IPS-15b (cell line): ENCODE data around the gene PROC.

Experiments
- H3K27me3 ChIP-seq: one replicate; pipeline ENCODE4 v1.6.1; 2013; ENCODE audit warnings: low read length; ENCODE audit not compliant: control insufficient read depth, insufficient read depth
- H3K36me3 ChIP-seq: one replicate; pipeline ENCODE4 v1.6.1; 2013; ENCODE audit warnings: low read length; ENCODE audit not compliant: control insufficient read depth, insufficient read depth
- H3K4me1 ChIP-seq: one replicate; pipeline ENCODE4 v1.6.1; 2013; ENCODE audit warnings: mild to moderate bottlenecking, low read length; ENCODE audit not compliant: control insufficient read depth, insufficient read depth
- H3K4me3 ChIP-seq: one replicate; pipeline ENCODE4 v1.5.1; 2013; ENCODE audit warnings: low read depth, low read length
- H3K9ac ChIP-seq: one replicate; pipeline ENCODE4 v1.6.1; 2013; ENCODE audit warnings: low read depth, mild to moderate bottlenecking, low read length
- H3K9me3 ChIP-seq: one replicate; pipeline ENCODE4 v1.6.1; 2013; ENCODE audit warnings: mild to moderate bottlenecking, low read length; ENCODE audit not compliant: control insufficient read depth, insufficient read depth

The PROC gene

DNA sequence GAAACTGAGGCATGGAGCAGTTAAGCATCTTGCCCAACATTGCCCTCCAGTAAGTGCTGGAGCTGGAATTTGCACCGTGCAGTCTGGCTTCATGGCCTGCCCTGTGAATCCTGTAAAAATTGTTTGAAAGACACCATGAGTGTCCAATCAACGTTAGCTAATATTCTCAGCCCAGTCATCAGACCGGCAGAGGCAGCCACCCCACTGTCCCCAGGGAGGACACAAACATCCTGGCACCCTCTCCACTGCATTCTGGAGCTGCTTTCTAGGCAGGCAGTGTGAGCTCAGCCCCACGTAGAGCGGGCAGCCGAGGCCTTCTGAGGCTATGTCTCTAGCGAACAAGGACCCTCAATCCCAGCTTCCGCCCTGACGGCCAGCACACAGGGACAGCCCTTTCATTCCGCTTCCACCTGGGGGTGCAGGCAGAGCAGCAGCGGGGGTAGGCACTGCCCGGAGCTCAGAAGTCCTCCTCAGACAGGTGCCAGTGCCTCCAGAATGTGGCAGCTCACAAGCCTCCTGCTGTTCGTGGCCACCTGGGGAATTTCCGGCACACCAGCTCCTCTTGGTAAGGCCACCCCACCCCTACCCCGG lies 1.3 kb downstream of the PROC start:
- Histone ChIP-seq H3K27me3 (peaks cover 59% of the 10 kb centered on the region), H3K4me1 (no peaks in the 10 kb centered on the region), H3K36me3 (no peaks in the 10 kb centered on the region), H3K9ac (no peak overlapping the region), H3K9me3 (no peaks in the 10 kb centered on the region), H3K4me3 (no peak overlapping the region)

DNA sequence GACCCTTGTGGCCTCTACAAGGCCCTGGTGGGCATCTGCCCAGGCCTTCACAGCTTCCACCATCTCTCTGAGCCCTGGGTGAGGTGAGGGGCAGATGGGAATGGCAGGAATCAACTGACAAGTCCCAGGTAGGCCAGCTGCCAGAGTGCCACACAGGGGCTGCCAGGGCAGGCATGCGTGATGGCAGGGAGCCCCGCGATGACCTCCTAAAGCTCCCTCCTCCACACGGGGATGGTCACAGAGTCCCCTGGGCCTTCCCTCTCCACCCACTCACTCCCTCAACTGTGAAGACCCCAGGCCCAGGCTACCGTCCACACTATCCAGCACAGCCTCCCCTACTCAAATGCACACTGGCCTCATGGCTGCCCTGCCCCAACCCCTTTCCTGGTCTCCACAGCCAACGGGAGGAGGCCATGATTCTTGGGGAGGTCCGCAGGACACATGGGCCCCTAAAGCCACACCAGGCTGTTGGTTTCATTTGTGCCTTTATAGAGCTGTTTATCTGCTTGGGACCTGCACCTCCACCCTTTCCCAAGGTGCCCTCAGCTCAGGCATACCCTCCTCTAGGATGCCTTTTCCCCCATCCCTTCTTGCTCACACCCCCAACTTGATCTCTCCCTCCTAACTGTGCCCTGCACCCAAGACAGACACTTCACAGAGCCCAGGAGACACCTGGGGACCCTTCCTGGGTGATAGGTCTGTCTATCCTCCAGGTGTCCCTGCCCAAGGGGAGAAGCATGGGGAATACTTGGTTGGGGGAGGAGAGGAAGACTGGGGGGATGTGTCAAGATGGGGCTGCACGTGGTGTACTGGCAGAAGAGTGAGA lies 2.0 kb downstream of the PROC start:
- Histone ChIP-seq H3K4me3 (no peak overlapping the region), H3K27me3 (peaks cover 52% of the 10 kb centered on the region), H3K36me3 (no peaks in the 10 kb centered on the region), H3K9me3 (no peaks in the 10 kb centered on the region), H3K4me1 (no peaks in the 10 kb centered on the region), H3K9ac (no peak overlapping the region)

DNA sequence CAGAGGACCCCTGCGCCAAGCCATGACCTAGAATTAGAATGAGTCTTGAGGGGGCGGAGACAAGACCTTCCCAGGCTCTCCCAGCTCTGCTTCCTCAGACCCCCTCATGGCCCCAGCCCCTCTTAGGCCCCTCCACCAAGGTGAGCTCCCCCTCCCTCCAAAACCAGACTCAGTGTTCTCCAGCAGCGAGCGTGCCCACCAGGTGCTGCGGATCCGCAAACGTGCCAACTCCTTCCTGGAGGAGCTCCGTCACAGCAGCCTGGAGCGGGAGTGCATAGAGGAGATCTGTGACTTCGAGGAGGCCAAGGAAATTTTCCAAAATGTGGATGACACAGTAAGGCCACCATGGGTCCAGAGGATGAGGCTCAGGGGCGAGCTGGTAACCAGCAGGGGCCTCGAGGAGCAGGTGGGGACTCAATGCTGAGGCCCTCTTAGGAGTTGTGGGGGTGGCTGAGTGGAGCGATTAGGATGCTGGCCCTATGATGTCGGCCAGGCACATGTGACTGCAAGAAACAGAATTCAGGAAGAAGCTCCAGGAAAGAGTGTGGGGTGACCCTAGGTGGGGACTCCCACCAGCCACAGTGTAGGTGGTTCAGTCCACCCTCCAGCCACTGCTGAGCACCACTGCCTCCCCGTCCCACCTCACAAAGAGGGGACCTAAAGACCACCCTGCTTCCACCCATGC lies 3.0 kb downstream of the PROC start:
- Histone ChIP-seq H3K27me3 (peaks cover 45% of the 10 kb centered on the region), H3K36me3 (no peaks in the 10 kb centered on the region), H3K9ac (no peak overlapping the region), H3K4me3 (no peak overlapping the region), H3K4me1 (no peaks in the 10 kb centered on the region), H3K9me3 (no peaks in the 10 kb centered on the region)

DNA sequence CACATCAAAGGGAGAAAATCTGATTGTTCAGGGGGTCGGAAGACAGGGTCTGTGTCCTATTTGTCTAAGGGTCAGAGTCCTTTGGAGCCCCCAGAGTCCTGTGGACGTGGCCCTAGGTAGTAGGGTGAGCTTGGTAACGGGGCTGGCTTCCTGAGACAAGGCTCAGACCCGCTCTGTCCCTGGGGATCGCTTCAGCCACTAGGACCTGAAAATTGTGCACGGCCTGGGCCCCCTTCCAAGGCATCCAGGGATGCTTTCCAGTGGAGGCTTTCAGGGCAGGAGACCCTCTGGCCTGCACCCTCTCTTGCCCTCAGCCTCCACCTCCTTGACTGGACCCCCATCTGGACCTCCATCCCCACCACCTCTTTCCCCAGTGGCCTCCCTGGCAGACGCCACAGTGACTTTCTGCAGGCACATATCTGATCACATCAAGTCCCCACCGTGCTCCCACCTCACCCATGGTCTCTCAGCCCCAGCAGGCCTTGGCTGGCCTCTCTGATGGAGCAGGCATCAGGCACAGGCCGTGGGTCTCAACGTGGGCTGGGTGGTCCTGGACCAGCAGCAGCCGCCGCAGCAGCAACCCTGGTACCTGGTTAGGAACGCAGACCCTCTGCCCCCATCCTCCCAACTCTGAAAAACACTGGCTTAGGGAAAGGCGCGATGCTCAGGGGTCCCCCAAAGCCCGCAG lies 3.8 kb downstream of the PROC start:
- Histone ChIP-seq H3K36me3 (no peaks in the 10 kb centered on the region), H3K27me3 (peaks cover 37% of the 10 kb centered on the region), H3K9me3 (no peaks in the 10 kb centered on the region), H3K4me1 (no peaks in the 10 kb centered on the region), H3K9ac (no peak overlapping the region), H3K4me3 (peak overlapping the region; percentile 24)

DNA sequence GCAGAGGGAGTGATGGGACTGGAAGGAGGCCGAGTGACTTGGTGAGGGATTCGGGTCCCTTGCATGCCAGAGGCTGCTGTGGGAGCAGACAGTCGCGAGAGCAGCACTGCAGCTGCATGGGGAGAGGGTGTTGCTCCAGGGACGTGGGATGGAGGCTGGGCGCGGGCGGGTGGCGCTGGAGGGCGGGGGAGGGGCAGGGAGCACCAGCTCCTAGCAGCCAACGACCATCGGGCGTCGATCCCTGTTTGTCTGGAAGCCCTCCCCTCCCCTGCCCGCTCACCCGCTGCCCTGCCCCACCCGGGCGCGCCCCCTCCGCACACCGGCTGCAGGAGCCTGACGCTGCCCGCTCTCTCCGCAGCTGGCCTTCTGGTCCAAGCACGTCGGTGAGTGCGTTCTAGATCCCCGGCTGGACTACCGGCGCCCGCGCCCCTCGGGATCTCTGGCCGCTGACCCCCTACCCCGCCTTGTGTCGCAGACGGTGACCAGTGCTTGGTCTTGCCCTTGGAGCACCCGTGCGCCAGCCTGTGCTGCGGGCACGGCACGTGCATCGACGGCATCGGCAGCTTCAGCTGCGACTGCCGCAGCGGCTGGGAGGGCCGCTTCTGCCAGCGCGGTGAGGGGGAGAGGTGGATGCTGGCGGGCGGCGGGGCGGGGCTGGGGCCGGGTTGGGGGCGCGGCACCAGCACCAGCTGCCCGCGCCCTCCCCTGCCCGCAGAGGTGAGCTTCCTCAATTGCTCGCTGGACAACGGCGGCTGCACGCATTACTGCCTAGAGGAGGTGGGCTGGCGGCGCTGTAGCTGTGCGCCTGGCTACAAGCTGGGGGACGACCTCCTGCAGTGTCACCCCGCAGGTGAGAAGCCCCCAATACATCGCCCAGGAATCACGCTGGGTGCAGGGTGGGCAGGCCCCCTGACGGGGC lies 4.6 kb downstream of the PROC start:
- Histone ChIP-seq H3K36me3 (no peaks in the 10 kb centered on the region), H3K9ac (no peak overlapping the region), H3K4me3 (peak overlapping the region; percentile 72), H3K4me1 (no peaks in the 10 kb centered on the region), H3K9me3 (no peaks in the 10 kb centered on the region), H3K27me3 (peaks cover 30% of the 10 kb centered on the region)

DNA sequence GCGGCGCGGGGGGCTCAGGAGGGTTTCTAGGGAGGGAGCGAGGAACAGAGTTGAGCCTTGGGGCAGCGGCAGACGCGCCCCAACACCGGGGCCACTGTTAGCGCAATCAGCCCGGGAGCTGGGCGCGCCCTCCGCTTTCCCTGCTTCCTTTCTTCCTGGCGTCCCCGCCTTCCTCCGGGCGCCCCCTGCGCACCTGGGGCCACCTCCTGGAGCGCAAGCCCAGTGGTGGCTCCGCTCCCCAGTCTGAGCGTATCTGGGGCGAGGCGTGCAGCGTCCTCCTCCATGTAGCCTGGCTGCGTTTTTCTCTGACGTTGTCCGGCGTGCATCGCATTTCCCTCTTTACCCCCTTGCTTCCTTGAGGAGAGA lies 5.2 kb downstream of the PROC start:
- peak overlapping the region; percentile 72 for H3K4me3 ChIP-seq
- no peaks in the 10 kb centered on the region for H3K9me3 ChIP-seq
- H3K36me3 ChIP-seq: no peaks in the 10 kb centered on the region
- peaks cover 26% of the 10 kb centered on the region for H3K27me3 ChIP-seq
- H3K4me1 ChIP-seq: no peaks in the 10 kb centered on the region
- H3K9ac ChIP-seq: no peak overlapping the region

DNA sequence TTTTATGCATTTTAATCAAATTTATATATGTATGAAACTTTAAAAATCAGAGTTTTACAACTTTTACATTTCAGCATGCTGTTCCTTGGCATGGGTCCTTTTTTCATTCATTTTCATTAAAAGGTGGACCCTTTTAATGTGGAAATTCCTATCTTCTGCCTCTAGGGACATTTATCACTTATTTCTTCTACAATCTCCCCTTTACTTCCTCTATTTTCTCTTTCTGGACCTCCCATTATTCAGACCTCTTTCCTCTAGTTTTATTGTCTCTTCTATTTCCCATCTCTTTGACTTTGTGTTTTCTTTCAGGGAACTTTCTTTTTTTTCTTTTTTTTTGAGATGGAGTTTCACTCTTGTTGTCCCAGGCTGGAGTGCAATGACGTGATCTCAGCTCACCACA lies 5.7 kb downstream of the PROC start:
- Histone ChIP-seq H3K4me1 (no peaks in the 10 kb centered on the region), H3K4me3 (peak overlapping the region; percentile 72)

DNA sequence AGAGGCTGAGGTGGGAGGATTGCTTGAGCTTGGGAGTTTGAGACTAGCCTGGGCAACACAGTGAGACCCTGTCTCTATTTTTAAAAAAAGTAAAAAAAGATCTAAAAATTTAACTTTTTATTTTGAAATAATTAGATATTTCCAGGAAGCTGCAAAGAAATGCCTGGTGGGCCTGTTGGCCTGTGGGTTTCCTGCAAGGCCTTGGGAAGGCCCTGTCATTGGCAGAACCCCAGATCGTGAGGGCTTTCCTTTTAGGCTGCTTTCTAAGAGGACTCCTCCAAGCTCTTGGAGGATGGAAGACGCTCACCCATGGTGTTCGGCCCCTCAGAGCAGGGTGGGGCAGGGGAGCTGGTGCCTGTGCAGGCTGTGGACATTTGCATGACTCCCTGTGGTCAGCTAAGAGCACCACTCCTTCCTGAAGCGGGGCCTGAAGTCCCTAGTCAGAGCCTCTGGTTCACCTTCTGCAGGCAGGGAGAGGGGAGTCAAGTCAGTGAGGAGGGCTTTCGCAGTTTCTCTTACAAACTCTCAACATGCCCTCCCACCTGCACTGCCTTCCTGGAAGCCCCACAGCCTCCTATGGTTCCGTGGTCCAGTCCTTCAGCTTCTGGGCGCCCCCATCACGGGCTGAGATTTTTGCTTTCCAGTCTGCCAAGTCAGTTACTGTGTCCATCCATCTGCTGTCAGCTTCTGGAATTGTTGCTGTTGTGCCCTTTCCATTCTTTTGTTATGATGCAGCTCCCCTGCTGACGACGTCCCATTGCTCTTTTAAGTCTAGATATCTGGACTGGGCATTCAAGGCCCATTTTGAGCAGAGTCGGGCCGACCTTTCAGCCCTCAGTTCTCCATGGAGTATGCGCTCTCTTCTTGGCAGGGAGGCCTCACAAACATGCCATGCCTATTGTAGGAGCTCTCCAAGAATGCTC lies 6.6 kb downstream of the PROC start:
- Histone ChIP-seq H3K9me3 (no peaks in the 10 kb centered on the region), H3K36me3 (no peaks in the 10 kb centered on the region), H3K4me1 (no peaks in the 10 kb centered on the region), H3K4me3 (no peak overlapping the region), H3K9ac (no peak overlapping the region), H3K27me3 (peaks cover 20% of the 10 kb centered on the region)

More for the DNA sequence above, 5.7 kb downstream of the PROC start:
- Histone ChIP-seq H3K9ac (no peak overlapping the region), H3K27me3 (peaks cover 25% of the 10 kb centered on the region), H3K36me3 (no peaks in the 10 kb centered on the region), H3K9me3 (no peaks in the 10 kb centered on the region)

DNA sequence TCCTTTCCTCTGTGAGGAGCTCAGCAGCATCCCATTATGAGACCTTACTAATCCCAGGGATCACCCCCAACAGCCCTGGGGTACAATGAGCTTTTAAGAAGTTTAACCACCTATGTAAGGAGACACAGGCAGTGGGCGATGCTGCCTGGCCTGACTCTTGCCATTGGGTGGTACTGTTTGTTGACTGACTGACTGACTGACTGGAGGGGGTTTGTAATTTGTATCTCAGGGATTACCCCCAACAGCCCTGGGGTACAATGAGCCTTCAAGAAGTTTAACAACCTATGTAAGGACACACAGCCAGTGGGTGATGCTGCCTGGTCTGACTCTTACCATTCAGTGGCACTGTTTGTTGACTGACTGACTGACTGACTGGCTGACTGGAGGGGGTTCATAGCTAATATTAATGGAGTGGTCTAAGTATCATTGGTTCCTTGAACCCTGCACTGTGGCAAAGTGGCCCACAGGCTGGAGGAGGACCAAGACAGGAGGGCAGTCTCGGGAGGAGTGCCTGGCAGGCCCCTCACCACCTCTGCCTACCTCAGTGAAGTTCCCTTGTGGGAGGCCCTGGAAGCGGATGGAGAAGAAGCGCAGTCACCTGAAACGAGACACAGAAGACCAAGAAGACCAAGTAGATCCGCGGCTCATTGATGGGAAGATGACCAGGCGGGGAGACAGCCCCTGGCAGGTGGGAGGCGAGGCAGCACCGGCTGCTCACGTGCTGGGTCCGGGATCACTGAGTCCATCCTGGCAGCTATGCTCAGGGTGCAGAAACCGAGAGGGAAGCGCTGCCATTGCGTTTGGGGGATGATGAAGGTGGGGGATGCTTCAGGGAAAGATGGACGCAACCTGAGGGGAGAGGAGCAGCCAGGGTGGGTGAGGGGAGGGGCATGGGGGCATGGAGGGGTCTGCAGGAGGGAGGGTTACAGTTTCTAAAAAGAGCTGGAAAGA lies 7.6 kb downstream of the PROC start:
- Histone ChIP-seq H3K4me1 (no peaks in the 10 kb centered on the region), H3K4me3 (no peak overlapping the region), H3K9ac (no peak overlapping the region), H3K27me3 (peaks cover 20% of the 10 kb centered on the region), H3K36me3 (no peaks in the 10 kb centered on the region), H3K9me3 (no peaks in the 10 kb centered on the region)
